GM12875 (cell line): ENCODE data around the gene DOC2B.

Source experiments
- H3K4me3 ChIP-seq: one replicate; pipeline ENCODE4 v1.5.1; 2011; ENCODE audit warnings: low read depth, low read length, control low read depth
- TF ChIP-seq, protein P1 (sequence below): IDR thresholded peaks from 2 replicates; pipeline ENCODE4 v1.5.1; 2011; ENCODE audit warnings: low read depth, mild to moderate bottlenecking, control low read depth, inconsistent platforms, low read length, moderate library complexity, borderline replicate concordance; ENCODE audit not compliant: insufficient read depth

DOC2B gene

GRCh38 chr17:193426-193810, 12.0 kb upstream of the DOC2B start:
- H3K4me3 ChIP-seq = no peak overlapping the region
- TF ChIP-seq, protein P1, sequence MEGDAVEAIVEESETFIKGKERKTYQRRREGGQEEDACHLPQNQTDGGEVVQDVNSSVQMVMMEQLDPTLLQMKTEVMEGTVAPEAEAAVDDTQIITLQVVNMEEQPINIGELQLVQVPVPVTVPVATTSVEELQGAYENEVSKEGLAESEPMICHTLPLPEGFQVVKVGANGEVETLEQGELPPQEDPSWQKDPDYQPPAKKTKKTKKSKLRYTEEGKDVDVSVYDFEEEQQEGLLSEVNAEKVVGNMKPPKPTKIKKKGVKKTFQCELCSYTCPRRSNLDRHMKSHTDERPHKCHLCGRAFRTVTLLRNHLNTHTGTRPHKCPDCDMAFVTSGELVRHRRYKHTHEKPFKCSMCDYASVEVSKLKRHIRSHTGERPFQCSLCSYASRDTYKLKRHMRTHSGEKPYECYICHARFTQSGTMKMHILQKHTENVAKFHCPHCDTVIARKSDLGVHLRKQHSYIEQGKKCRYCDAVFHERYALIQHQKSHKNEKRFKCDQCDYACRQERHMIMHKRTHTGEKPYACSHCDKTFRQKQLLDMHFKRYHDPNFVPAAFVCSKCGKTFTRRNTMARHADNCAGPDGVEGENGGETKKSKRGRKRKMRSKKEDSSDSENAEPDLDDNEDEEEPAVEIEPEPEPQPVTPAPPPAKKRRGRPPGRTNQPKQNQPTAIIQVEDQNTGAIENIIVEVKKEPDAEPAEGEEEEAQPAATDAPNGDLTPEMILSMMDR = no peak

- no peak overlapping the region for H3K4me3 ChIP-seq
- TF ChIP-seq, protein P1 = no peak
Measured at GRCh38 chr17:192666-193425, 11.4 kb upstream of the DOC2B start.

- TF ChIP-seq, protein P1 = no peak
Measured at GRCh38 chr17:189444-189843, 8.0 kb upstream of the DOC2B start.

DNA sequence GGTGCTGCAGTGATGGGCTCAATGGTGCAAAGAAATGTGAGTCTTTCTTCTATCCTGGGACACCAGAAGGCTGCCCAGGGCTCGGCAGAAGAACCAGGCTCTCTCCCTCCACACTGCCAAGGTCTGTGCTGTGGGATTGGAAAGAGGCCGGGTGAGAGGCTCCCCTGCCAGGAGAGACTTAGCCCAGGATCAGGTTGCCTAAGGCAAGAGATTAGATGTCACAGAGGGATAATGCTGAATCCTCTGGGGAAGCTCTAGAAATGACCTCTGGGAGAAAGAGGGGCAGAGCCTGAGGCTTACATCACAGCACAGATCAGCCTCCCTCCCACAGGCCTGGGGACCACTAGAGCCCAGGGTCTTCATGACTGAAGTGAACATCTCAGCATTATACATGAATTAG, 5.7 kb upstream of the DOC2B start:
- TF ChIP-seq, protein P1 = no peak
- H3K4me3 ChIP-seq = no peak overlapping the region

More at GRCh38 chr17:189444-189843, 8.0 kb upstream of the DOC2B start:
- no peak overlapping the region for H3K4me3 ChIP-seq

DNA sequence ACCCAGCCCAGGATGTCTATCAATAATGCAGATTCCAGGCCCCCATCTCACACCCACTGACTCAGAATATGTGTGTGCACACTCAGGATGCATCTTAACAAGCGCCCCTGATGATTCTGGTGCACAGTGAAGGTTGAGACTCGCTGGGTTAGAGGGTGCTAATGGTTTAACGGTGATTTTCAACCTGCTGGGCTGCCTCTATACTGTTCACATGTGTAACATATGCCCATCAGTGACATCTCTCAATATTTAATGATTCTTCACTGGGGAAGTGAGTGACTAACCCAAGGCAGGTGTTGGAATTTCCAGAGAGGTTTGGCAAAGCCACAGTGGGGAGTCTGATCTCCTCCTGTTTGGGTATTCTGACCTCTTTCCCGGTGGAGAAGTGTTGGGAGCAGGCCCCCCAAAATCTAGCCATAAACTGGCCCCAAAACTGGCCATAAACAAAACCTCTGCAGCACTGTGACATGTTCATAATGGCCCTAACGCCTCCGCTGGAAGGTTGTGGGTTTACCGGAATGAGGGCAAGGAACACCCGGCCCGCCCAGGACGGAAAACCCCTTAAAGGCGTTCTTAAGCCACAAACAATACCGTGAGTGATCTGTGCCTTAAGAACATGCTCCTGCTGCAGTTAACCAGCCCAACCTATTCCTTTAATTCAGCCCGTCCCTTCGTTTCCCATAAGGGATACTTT, 4.1 kb upstream of the DOC2B start:
- TF ChIP-seq, protein P1 = no peak
- no peak overlapping the region for H3K4me3 ChIP-seq

DNA sequence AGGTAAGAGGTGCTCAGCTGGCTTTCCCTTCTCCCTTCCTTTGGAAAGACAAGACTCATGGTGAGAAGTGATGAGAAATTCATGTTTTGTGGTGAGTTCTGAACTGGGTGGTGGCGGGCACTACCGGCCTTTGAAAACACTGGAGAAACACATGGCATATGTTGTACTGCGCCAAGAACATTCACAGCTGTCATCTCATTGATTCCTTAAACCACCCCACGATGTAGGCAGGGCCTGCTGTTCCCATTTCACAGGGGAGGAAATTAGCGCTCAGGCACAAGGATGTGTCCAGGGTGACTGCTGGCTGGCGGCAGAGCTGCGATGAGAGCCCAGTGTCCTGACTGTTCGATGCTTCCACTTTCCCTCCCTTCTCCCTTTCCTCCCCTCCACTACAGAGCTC, 1.6 kb upstream of the DOC2B start:
- TF ChIP-seq, protein P1 = no peak
- no peak overlapping the region for H3K4me3 ChIP-seq
